ENCODE data around the gene TRIO.
"Not testable (repeated sequence)": the region's sequence is repeated elsewhere in the genome, so short reads cannot be mapped to it uniquely, and the experiment has no call there.

TRIO gene

DNA sequence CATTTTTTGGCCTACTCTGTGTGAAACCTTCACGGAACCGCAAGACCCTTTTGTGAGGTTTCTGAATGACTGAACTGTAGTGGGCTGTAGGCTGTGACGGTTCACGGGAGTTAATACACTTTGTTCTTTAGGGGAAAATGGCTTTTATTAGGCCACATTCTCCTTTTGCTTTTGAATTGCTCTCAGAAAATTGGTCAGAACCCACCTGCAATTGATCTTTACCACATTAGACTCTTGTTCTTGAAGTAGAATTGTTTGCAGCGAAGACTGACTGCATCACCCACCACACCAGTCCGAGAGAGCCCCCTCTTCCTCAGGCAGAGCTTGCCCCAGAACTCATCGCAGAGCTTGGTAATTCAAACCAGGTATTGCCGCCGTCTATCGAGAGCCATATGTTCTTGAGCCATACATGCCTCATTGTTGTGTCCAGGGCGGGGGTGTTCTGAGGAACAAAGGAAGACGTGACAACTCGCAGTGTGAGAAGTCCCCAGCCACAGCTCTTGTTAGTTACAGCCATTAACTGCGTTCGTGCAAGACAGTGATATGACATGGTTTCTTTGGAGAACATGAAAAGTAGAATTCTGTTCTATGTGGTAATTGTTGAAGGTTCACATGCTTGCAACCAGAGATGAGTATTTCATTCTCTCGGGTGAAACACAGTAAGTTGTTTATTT, 272.0 kb downstream of the TRIO start:
- DNase-seq (ENCODE audit: low read depth) = no peak

DNA sequence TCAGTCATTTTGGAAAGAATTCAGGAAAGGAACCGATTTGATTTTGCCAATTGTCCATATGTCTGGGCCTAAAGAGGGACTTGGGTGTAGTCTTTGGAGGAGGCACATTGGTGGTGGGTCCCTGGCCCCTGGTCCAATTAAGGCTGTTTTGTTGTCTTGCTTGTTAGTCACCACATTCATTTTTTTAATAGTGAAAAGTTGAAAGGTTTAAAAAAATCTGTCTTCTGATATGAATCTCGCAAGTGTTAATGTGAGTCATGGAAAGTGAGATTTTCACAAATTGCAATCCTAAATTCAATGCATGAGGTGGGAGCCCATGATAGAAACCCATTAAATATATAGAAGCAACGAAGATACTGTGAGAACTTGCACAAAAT, 272.5 kb downstream of the TRIO start:
- DNase-seq (ENCODE audit: low read depth) = no peak

DNA sequence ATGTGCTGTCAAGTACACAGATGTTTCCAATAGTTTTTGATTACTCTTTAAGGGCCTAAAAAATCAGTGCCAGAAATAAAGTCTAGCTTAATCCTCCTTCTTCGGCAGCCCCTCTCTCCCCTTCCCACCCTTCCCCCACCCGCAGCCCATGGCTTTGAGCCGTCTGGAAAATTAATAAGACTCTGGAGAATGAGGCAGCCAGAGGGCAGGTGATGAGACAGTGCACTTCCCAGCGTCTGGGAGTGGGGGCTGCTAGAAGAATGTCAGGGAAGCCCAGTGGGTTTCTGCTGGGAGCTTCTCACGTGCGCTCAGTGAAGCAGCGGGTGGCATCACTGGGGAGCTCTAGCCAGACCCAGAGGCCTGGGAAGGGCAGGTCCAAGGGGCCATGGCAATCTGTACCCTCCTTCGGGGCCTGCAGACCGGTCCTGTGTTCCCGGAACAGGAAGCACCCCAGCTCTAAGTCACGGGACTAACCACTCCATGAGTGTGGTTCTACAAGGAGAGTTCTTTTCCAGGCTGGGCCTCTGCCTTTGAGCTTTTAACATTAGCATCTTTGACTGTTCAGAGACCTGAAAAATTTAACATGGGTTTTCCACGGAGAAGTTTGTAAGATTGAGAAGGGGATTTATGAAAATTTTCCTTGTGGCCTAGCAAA, 273.6 kb downstream of the TRIO start:
- DNase-seq (ENCODE audit: low read depth) = no peak

GRCh38 chr5:14417276-14417730, 274.2 kb downstream of the TRIO start:
- DNase-seq (ENCODE audit: low read depth) = no peak

GRCh38 chr5:14417792-14418765, 274.9 kb downstream of the TRIO start:
- no peak for DNase-seq (ENCODE audit: low read depth)

- DNase-seq (ENCODE audit: low read depth) = no peak
Measured at GRCh38 chr5:14419686-14420085, 276.5 kb downstream of the TRIO start.

DNA sequence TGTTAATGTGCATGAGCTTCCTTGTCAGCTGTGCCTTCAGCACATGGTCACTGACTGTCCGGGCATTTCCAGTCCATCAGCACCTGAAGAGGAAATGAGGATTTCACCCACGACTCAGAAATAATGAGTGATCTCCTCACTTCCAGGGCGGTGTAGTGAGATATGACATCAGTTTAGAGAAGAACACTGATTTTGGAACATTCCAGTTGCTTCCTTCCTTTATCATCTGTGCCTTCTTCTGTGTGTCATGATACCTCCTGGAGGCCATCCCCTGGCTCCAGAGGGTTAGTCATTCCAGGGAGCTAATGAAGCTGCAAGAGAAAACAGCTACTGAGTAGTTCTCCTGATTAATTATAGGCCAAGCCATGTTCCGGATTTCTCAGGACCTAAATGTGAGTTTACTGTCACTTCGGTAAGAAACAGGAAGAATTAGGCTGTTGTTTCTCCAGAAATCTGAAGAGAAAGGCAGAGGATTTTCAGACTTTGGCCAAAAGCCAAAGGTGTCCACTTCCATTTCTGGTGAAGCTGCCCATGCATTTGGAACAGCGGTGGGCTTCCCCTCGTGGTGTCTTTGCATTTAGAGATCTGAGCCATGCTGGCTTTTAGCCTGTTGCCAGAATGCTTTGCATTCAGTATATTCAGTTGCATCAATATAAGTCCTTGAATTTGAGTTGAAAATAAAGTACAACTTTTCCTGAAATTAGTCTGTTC, 277.1 kb downstream of the TRIO start:
- DNase-seq (ENCODE audit: low read depth) = no peak

DNA sequence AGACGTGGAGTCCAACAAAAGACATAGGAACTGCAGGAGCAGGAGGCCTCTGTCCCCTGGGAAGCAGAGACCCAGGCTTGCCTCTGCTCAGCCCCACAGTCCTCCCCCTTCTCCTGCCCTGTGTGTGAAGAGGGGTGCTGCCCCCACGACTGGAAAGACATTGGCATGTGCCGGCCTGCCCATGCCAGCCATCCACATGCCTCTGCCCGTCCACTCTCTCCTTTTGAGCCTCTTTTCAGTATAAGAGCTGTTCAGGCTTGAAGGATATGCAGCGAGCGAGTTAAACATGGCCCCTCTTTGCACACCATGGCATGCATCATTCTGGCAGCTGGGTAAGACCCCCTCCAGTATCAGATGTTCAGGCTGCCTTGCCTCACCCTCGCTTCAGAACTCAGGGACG, 278.7 kb downstream of the TRIO start:
- DNase-seq (ENCODE audit: low read depth) = no peak

- no peak for DNase-seq (ENCODE audit: low read depth)
Measured at GRCh38 chr5:14424011-14424685, 281.0 kb downstream of the TRIO start.

GRCh38 chr5:14425559-14425958, 282.4 kb downstream of the TRIO start:
- no peak for DNase-seq (ENCODE audit: low read depth)

GRCh38 chr5:14426521-14426920, 283.4 kb downstream of the TRIO start:
- DNase-seq (ENCODE audit: low read depth) = no peak

- DNase-seq (ENCODE audit: low read depth) = no peak
Measured at GRCh38 chr5:14428302-14429081, 285.4 kb downstream of the TRIO start.

GRCh38 chr5:14429101-14430050, 286.2 kb downstream of the TRIO start:
- DNase-seq (ENCODE audit: low read depth) = no peak

GRCh38 chr5:14431534-14431933, 288.4 kb downstream of the TRIO start:
- no peak for DNase-seq (ENCODE audit: low read depth)

DNA sequence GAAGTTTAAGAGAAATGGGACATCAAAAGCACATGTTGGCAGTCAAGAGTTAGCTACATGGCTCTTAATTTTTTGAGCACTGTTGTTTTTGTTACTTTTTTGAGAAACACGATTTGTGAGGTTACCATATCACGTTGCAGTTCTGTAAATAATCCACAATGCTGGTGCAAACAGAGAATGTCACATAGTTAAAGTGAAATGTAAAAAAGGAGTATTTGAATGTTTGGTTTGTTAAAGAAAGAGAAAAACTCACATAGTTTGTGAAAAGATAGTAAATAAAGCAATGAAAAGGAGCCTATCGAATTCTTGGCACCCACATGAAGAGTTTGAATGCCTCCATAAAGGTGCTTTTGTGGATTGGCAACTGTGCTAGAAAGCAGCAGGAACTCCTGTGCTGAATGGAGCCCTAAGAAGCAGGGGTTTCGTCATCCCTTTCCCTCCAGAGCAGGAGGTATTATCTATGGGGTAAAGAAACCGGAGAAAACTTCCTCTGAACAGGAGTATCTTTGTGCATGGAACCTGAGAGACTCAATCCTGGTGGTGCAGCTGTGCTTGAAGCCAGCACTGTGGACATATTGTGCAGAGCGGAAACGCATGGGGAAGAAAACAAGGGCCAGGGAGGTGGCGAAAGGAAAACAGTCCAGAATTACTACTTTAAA, 289.9 kb downstream of the TRIO start:
- no peak for DNase-seq (ENCODE audit: low read depth)

DNA sequence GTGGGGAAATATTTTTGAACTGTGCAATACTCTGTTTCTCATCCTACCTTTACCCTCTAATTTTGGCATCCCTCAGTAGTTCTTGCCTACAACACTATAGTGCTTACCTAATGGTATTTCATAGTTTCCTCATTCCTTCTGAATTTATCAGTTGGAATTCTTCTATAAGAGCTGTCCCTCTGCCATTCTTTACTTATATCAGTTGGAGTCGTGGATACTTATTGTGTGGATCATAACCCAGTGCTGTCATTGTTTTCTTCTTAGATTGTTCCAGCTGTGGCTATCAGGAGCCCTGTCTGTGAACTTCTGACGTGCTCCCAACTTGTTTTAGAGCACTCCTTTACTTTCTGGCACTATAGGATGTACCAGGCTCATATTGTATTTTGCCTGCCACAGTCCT, 292.3 kb downstream of the TRIO start:
- no peak for DNase-seq (ENCODE audit: low read depth)

DNA sequence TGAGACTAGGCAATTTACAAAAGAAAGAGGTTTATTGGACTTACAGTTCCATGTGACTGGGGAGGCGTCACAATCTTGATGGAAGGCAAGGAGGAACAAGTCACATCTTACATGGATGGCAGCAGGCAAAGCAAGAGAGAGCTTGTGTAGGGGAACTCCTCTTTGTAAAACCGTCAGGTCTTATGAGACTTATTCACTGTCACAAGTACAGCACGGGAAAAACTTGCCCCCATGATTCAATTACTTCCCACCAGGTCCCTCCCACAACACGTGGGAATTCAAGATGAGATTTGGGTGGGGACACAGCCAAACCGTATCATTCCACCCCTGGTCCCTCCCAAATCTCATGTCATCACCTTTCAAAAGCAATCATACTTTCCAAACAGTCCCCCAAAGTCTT, 293.0 kb downstream of the TRIO start:
- not testable (repeated sequence) for DNase-seq (ENCODE audit: low read depth)

GRCh38 chr5:14436801-14437542, 293.8 kb downstream of the TRIO start:
- DNase-seq (ENCODE audit: low read depth) = no peak
